K562 (cell line): ENCODE results near the gene HBEGF. TPM values are rescaled to one million over a fixed set of nuclear protein-coding genes. Genes with fewer than 3 reads are reported as not detected.

Source experiments
- BRCA1 ChIP-seq, 2 experiments: fragments of 450-650 bp in 1 of 2; sonication (generic) in 1 of 2; formaldehyde crosslinking in 1 of 2; IDR thresholded peaks; 2 replicates each; pipeline versions ENCODE4 v1.5.0 to v1.6.1; 2017 to 2020; ENCODE audit warnings: mild to moderate bottlenecking in 1 of 2, missing genetic modification reagents in 1 of 2
- DACH1 ChIP-seq: fragments of 450-650 bp; IDR thresholded peaks from 2 replicates; pipeline ENCODE4 v1.6.1; 2018; ENCODE audit not compliant: partially characterized antibody
- DIDO1 ChIP-seq: fragments of 450-650 bp; IDR thresholded peaks from 2 replicates; pipeline ENCODE4 v1.6.1; 2016; ENCODE audit warnings: low read depth, missing biosample characterization, missing genetic modification characterization
- EHMT2 ChIP-seq: fragments of 450-650 bp; IDR thresholded peaks from 2 replicates; pipeline ENCODE4 v1.6.1; 2018; ENCODE audit warnings: antibody characterized with exemption
- ELF4 ChIP-seq: fragments of 450-650 bp; formaldehyde crosslinking; IDR thresholded peaks from 2 replicates; pipeline ENCODE4 v1.4.0; 2022; ENCODE audit warnings: missing genetic modification characterization
- HDAC3 ChIP-seq: fragments of 450-650 bp; IDR thresholded peaks from 2 replicates; pipeline ENCODE4 v1.6.1; 2018; ENCODE audit warnings: borderline replicate concordance, mild to moderate bottlenecking, moderate library complexity; ENCODE audit not compliant: partially characterized antibody
- HNRNPUL1 ChIP-seq: fragments of 200-400 bp; formaldehyde crosslinking; IDR thresholded peaks from 2 replicates; pipeline ENCODE4 v1.6.1; 2017; ENCODE audit warnings: low read length
- IFI16 ChIP-seq: fragments of 250-450 bp; sonication (Bioruptor Pico); IDR thresholded peaks from 2 replicates; pipeline ENCODE4 v2.1.2; 2022; ENCODE audit warnings: mild to moderate bottlenecking, inconsistent platforms
- IRF2 ChIP-seq: sonication (generic); formaldehyde crosslinking; IDR thresholded peaks from 2 replicates; pipeline ENCODE4 v1.8.1; 2022; ENCODE audit warnings: mild to moderate bottlenecking, missing genetic modification reagents
- L3MBTL2 ChIP-seq: fragments of 450-650 bp; IDR thresholded peaks from 2 replicates; pipeline ENCODE4 v1.6.1; 2016; ENCODE audit warnings: mild to moderate bottlenecking, moderate library complexity
- MAFK ChIP-seq: IDR thresholded peaks from 2 replicates; pipeline ENCODE4 v1.6.1; 2011; ENCODE audit warnings: low read length, improper control_type of control experiment
- MXI1 ChIP-seq: IDR thresholded peaks from 2 replicates; pipeline ENCODE4 v1.6.1; 2011; ENCODE audit warnings: low read depth, mild to moderate bottlenecking, improper control_type of control experiment, low read length
- NR1H2 ChIP-seq: sonication (generic); formaldehyde crosslinking; IDR thresholded peaks from 2 replicates; pipeline ENCODE4 v1.4.0; 2020; ENCODE audit warnings: mild to moderate bottlenecking, missing genetic modification reagents
- POLR2AphosphoS5 ChIP-seq: IDR thresholded peaks from 2 replicates; pipeline ENCODE4 v1.6.1; 2011; ENCODE audit warnings: mild to moderate bottlenecking, low read depth, low read length, moderate library complexity; ENCODE audit not compliant: control insufficient read depth, insufficient read depth
- POLR2H ChIP-seq: IDR thresholded peaks from 2 replicates; pipeline ENCODE4 v1.6.1; 2016; ENCODE audit warnings: missing genetic modification characterization, low read depth, mild to moderate bottlenecking, control low read depth, missing compliant biosample characterization, moderate library complexity
- RBM15 ChIP-seq: fragments of 200-400 bp; formaldehyde crosslinking; IDR thresholded peaks from 2 replicates; pipeline ENCODE4 v1.6.1; 2018; ENCODE audit warnings: mild to moderate bottlenecking, low read length, moderate library complexity; ENCODE audit not compliant: insufficient read depth
- SETDB1 ChIP-seq: IDR thresholded peaks from one replicate; pipeline ENCODE4 v1.6.1; 2012; ENCODE audit warnings: low read length, control low read depth, inconsistent platforms
- TGIF2 ChIP-seq: sonication (generic); formaldehyde crosslinking; IDR thresholded peaks from 2 replicates; pipeline ENCODE4 v1.8.1; 2022; ENCODE audit warnings: mild to moderate bottlenecking, missing genetic modification reagents, moderate library complexity
- ZBTB1 ChIP-seq: sonication (generic); formaldehyde crosslinking; IDR thresholded peaks from 2 replicates; pipeline ENCODE4 v1.8.1; 2023; ENCODE audit warnings: missing genetic modification reagents, low read depth, mild to moderate bottlenecking, borderline replicate concordance
- ZNF253 ChIP-seq: fragments of 250-450 bp; sonication (Bioruptor Pico); conservative IDR thresholded peaks from 2 replicates; pipeline ENCODE4 v1.6.1; 2021; ENCODE audit warnings: mild to moderate bottlenecking
- ZNF408 ChIP-seq: fragments of 250-450 bp; sonication (Bioruptor Pico); IDR thresholded peaks from 2 replicates; pipeline ENCODE4 v1.4.0; 2020; ENCODE audit warnings: low read depth, mild to moderate bottlenecking, moderate library complexity
- ZNF551 ChIP-seq: fragments of 250-450 bp; sonication (Bioruptor Pico); IDR thresholded peaks from 2 replicates; pipeline ENCODE4 v1.5.0; 2021; ENCODE audit warnings: mild to moderate bottlenecking, moderate library complexity
- ZNF57 ChIP-seq: fragments of 450-650 bp; formaldehyde crosslinking; IDR thresholded peaks from 2 replicates; pipeline ENCODE4 v1.4.0; 2020; ENCODE audit warnings: mild to moderate bottlenecking, moderate library complexity
- polyA plus RNA-seq, 8 experiments: library from polyadenylated mRNA; depleted of rRNA in 4 of 8; stranded (reverse) in 5 of 8; unstranded in 3 of 8; fragments of >200 nt; fragmentation: Nextera tagmentation in 2 of 8; fragmentation: Illumina TruSeq in 1 of 8; extraction: Ambion mirVana in 2 of 8; extraction: Trizol in 1 of 8; gene quantifications; 2 replicates each; pipeline versions ENCODE4 v1.2.1 to v1.2.3, GENCODE V29; 2011 to 2014; ENCODE audit warnings: inconsistent platforms in 1 of 8, missing spikeins in 1 of 8
- total RNA-seq, 7 experiments: library from RNA; depleted of rRNA in 6 of 7; stranded (reverse); fragments of >200 nt in 6 of 7; fragmentation: Illumina TruSeq in 2 of 7; extraction: Trizol in 2 of 7; gene quantifications; 2 replicates each; pipeline versions ENCODE4 v1.2.1 to v1.2.3, GENCODE V29; 2011 to 2021; ENCODE audit warnings: low replicate concordance in 1 of 7
- TF ChIP-seq, protein P1 (sequence below): sonication (generic); formaldehyde crosslinking; IDR thresholded peaks from 2 replicates; pipeline ENCODE4 v1.9.0; 2022; ENCODE audit warnings: mild to moderate bottlenecking, missing genetic modification reagents
- TF ChIP-seq, protein P2 (sequence below): fragments of 250-450 bp; sonication (Bioruptor Pico); IDR thresholded peaks from 2 replicates; pipeline ENCODE4 v1.8.0; 2021; ENCODE audit warnings: mild to moderate bottlenecking, moderate library complexity
- TF ChIP-seq, protein P3 (sequence below): sonication (generic); formaldehyde crosslinking; IDR thresholded peaks from 2 replicates; pipeline ENCODE4 v1.8.0; 2022; ENCODE audit warnings: missing genetic modification reagents, mild to moderate bottlenecking, borderline replicate concordance

HBEGF gene
- total and polyA plus RNA-seq, 9 of the 15 experiments (the other 6 are each of a cell fraction or from before 2014, with no cell fraction given) = 0.11 to 1.1 (median 0.60) TPM

DNA sequence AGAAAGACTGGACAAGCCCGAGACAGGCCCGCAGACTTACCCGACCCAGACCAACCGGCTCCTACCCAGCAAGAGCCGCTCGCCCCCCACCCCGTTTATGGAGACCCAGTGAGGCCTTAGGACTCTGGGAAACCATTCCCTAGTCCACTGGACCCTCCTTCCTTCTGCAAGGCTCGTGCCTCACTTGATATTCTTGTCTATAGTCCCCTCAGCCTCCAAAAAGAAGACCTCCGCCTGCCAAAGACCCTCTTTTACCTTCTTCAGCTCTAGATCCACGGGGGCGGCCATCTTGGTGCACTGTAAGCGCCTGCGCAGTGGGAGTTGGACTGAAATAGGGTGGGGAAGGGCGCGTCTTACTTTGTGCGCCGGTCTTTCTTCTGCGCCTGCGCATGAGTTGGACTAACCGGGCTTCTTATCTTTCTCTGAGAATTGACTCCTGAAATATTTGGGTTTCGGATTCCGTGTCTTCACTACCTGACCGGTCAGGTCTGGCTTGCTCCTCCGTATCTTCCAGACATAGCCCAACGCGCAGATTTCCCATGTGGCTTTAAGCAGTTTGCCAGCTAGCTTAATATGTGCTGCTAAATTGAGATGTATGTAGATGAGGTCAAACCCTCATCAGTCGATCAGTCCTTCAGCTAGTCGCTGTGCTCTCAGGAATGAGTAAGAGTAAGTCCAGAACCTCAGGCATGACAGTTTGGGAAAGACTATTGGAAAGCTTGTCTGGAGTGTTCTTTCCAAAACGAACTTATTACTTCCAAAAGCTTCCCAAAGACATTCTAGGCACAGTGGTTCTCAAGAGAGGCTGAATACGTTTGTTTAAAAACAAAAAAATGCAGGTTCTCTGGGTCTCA, 43.4 kb downstream of the HBEGF start, which contains the start of gene PFDN1 (continued):
- TF ChIP-seq TGIF2 = no peak
- TF ChIP-seq ZNF57 (CRISPR knock-in tag) = no peak
- TF ChIP-seq DACH1 = no peak
- TF ChIP-seq MAFK = no peak
- no peak for TF ChIP-seq ELF4 (CRISPR knock-in tag)
- TF ChIP-seq POLR2H (tag) = peak; percentile 91
- TF ChIP-seq HNRNPUL1 = no peak
- peak; percentile 89 for TF ChIP-seq POLR2AphosphoS5
- peak; percentile 36; the same call in 1 of the 2 replicates for TF ChIP-seq DIDO1 (tag)
- TF ChIP-seq ZNF551 (CRISPR knock-in tag) = no peak
- no peak for TF ChIP-seq ZBTB1 (CRISPR knock-in tag)
- no peak for TF ChIP-seq BRCA1 (IDR thresholded peaks at IDR 0.05)
- no peak for TF ChIP-seq BRCA1 (CRISPR knock-in tag; IDR thresholded peaks at IDR 0.05)
- TF ChIP-seq SETDB1 = no peak
- no peak for TF ChIP-seq EHMT2
- TF ChIP-seq, protein P1, sequence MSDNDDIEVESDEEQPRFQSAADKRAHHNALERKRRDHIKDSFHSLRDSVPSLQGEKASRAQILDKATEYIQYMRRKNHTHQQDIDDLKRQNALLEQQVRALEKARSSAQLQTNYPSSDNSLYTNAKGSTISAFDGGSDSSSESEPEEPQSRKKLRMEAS (CRISPR knock-in tag) = no peak
- TF ChIP-seq L3MBTL2 = peak; percentile 69; the same call in 1 of the 2 replicates
- no peak for TF ChIP-seq IFI16
- TF ChIP-seq, protein P2, sequence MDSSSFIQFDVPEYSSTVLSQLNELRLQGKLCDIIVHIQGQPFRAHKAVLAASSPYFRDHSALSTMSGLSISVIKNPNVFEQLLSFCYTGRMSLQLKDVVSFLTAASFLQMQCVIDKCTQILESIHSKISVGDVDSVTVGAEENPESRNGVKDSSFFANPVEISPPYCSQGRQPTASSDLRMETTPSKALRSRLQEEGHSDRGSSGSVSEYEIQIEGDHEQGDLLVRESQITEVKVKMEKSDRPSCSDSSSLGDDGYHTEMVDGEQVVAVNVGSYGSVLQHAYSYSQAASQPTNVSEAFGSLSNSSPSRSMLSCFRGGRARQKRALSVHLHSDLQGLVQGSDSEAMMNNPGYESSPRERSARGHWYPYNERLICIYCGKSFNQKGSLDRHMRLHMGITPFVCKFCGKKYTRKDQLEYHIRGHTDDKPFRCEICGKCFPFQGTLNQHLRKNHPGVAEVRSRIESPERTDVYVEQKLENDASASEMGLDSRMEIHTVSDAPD (CRISPR knock-in tag) = no peak
- TF ChIP-seq IRF2 (CRISPR knock-in tag) = no peak
- no peak for TF ChIP-seq HDAC3
- no peak for TF ChIP-seq NR1H2
- no peak for TF ChIP-seq RBM15
- TF ChIP-seq ZNF253 (CRISPR knock-in tag) = no peak
- TF ChIP-seq, protein P3, sequence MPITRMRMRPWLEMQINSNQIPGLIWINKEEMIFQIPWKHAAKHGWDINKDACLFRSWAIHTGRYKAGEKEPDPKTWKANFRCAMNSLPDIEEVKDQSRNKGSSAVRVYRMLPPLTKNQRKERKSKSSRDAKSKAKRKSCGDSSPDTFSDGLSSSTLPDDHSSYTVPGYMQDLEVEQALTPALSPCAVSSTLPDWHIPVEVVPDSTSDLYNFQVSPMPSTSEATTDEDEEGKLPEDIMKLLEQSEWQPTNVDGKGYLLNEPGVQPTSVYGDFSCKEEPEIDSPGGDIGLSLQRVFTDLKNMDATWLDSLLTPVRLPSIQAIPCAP = no peak
- TF ChIP-seq ZNF408 = no peak
- no peak for TF ChIP-seq MXI1
